Activated CD8-positive, alpha-beta memory T cell treated with anti-CD3 and anti-CD28 coated beads, Interleukin-2, amount 10 ng/mL, durations not matched to agents 7 days and 5 days (primary cell): Measurements from ENCODE around the gene CRP. TPM values are rescaled to one million over a fixed set of nuclear protein-coding genes. Genes with fewer than 3 reads are reported as not detected.

Experiments
- ATAC-seq: fragments of 150-1000 bp; cut with Tn5 transposase; one replicate; pipeline ENCODE4 v1.10.0; 2021; ENCODE audit warnings: moderate library complexity
- CTCF ChIA-PET: fragments of 350-600 bp; sonication (Branson Sonifier 250); formaldehyde crosslinking; loops from one replicate; lab custom pipeline; 2021; ENCODE audit warnings: antibody characterized with exemption; lab: Charles Lee
- DNase-seq: peaks from one replicate; pipeline ENCODE4 v3.0.0-alpha.2; 2020
- H3K27ac Mint-ChIP-seq: one replicate; pipeline ENCODE4 v1.8.0; 2021; ENCODE audit warnings: mild to moderate bottlenecking, mixed read lengths
- H3K27me3 Mint-ChIP-seq: one replicate; pipeline ENCODE4 v1.8.0; 2021; ENCODE audit warnings: mixed read lengths
- H3K36me3 Mint-ChIP-seq: one replicate; pipeline ENCODE4 v1.8.0; 2021; ENCODE audit warnings: mild to moderate bottlenecking, mixed read lengths
- H3K4me1 Mint-ChIP-seq: one replicate; pipeline ENCODE4 v1.8.0; 2021; ENCODE audit warnings: mixed read lengths
- H3K4me3 Mint-ChIP-seq: one replicate; pipeline ENCODE4 v1.8.0; 2021; ENCODE audit warnings: mild to moderate bottlenecking, moderate library complexity, mixed read lengths
- H3K9me3 Mint-ChIP-seq: one replicate; pipeline ENCODE4 v1.8.0; 2022; ENCODE audit warnings: low read depth, mixed read lengths
- total RNA-seq, 2 experiments: library from RNA; stranded (reverse); gene quantifications; one replicate each; pipeline ENCODE4 v1.2.3, GENCODE V29; 2021

The CRP gene, protein sequence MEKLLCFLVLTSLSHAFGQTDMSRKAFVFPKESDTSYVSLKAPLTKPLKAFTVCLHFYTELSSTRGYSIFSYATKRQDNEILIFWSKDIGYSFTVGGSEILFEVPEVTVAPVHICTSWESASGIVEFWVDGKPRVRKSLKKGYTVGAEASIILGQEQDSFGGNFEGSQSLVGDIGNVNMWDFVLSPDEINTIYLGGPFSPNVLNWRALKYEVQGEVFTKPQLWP
- not detected for total RNA-seq

- peaks cover 2% of the 10 kb centered on the region for H3K27me3 Mint-ChIP-seq
- H3K9me3 Mint-ChIP-seq = peaks cover 4% of the 10 kb centered on the region
- no peaks in the 10 kb centered on the region for H3K36me3 Mint-ChIP-seq
- CTCF ChIA-PET = no interaction called here
- no peaks in the 10 kb centered on the region for H3K4me1 Mint-ChIP-seq
- ATAC-seq (no peak), DNase-seq (no peak)
- no peak within 1 kb of the TSS for H3K4me3 Mint-ChIP-seq
- H3K27ac Mint-ChIP-seq = no peak within 1 kb of the TSS
These were observed at the start of gene CRP for GRCh38 chr1:159714529-159714928. Gene CRP, minus strand, starts transcription at chr1:159714589. Its CDS starts 104 bp downstream, at chr1:159714485.

GRCh38 chr1:159763686-159764085 is 49.3 kb upstream of the CRP start:
- no peaks in the 10 kb centered on the region for H3K36me3 Mint-ChIP-seq
- H3K4me1 Mint-ChIP-seq = no peaks in the 10 kb centered on the region
- H3K27me3 Mint-ChIP-seq = peaks cover 15% of the 10 kb centered on the region
- peaks cover 2% of the 10 kb centered on the region for H3K9me3 Mint-ChIP-seq
- CTCF ChIA-PET = no interaction called here
- ATAC-seq (no peak), DNase-seq (no peak)
- H3K4me3 Mint-ChIP-seq = no peak overlapping the region
- H3K27ac Mint-ChIP-seq = no peak overlapping the region

GRCh38 chr1:159756397-159756796 is 42.0 kb upstream of the CRP start:
- Mint-ChIP-seq H3K4me3 (no peak overlapping the region), H3K27ac (no peak overlapping the region), H3K27me3 (peaks cover 8% of the 10 kb centered on the region), H3K36me3 (no peaks in the 10 kb centered on the region), H3K9me3 (no peaks in the 10 kb centered on the region), H3K4me1 (no peaks in the 10 kb centered on the region)
- CTCF ChIA-PET = interaction anchor here (2.1 kb wide), 1 partner anchor 134 kb away, joined by 8 read pairs; no protein-coding TSS in a partner anchor
- no peak for ATAC-seq
- DNase-seq = no peak

GRCh38 chr1:159755451-159756007 is 41.1 kb upstream of the CRP start:
- CTCF ChIA-PET = no interaction called here
- H3K36me3 Mint-ChIP-seq = no peaks in the 10 kb centered on the region
- no peak for DNase-seq
- peaks cover 4% of the 10 kb centered on the region for H3K27me3 Mint-ChIP-seq
- H3K27ac Mint-ChIP-seq = no peak overlapping the region
- no peaks in the 10 kb centered on the region for H3K9me3 Mint-ChIP-seq
- no peak for ATAC-seq
- H3K4me3 Mint-ChIP-seq = no peak overlapping the region
- H3K4me1 Mint-ChIP-seq = no peaks in the 10 kb centered on the region

GRCh38 chr1:159753386-159753785 is 39.0 kb upstream of the CRP start:
- Mint-ChIP-seq H3K36me3 (no peaks in the 10 kb centered on the region), H3K27me3 (peaks cover 4% of the 10 kb centered on the region), H3K4me3 (no peak overlapping the region), H3K4me1 (no peaks in the 10 kb centered on the region), H3K27ac (no peak overlapping the region), H3K9me3 (no peaks in the 10 kb centered on the region)
- DNase-seq = no peak
- CTCF ChIA-PET = no interaction called here
- ATAC-seq = no peak

DNA sequence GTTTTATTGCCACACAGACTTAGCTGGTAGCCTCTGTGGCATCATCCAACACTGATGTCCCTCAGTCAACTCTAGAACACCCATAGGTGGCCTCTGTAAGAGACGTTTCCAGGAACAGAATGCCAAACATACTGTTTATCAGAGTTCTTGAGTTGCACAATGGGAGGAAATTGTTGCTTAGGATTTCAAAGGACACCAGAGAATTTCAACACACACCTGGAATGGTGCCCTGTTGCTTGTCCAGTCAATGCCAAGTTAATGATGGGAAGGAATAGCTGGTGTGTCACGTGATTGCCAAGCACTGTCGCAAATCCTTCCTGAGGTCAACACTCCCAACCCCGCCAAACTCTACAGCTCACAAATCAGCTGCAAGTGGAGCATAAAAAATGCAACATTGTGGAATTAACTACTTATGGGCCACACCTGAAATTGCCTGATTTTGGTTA is 37.8 kb upstream of the CRP start:
- no peak overlapping the region for H3K27ac Mint-ChIP-seq
- no peaks in the 10 kb centered on the region for H3K9me3 Mint-ChIP-seq
- peaks cover 4% of the 10 kb centered on the region for H3K27me3 Mint-ChIP-seq
- H3K36me3 Mint-ChIP-seq = no peaks in the 10 kb centered on the region
- ATAC-seq = no peak
- CTCF ChIA-PET = no interaction called here
- H3K4me1 Mint-ChIP-seq = no peaks in the 10 kb centered on the region
- DNase-seq = no peak
- no peak overlapping the region for H3K4me3 Mint-ChIP-seq

DNA sequence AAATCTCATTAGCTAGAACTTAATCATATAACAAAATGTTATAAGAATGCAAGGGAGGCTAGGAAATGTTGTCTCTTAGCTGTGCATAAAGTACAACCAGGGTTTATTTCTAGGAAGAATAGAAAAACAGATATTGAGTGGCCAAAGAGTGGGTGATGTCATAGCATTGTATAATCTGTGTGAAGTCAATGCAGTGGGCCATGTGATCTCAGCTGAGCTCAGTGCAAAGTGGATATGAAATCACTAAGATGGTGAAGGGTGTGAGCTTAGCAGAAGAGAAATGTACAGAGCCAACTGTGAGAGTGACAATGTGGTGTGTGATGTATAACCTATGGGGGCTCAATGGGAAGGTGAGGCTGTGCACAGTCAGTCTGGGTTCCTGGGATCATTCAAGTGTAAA is 36.6 kb upstream of the CRP start:
- no peaks in the 10 kb centered on the region for H3K9me3 Mint-ChIP-seq
- peaks cover 3% of the 10 kb centered on the region for H3K27me3 Mint-ChIP-seq
- no peak overlapping the region for H3K4me3 Mint-ChIP-seq
- no peak overlapping the region for H3K27ac Mint-ChIP-seq
- no peaks in the 10 kb centered on the region for H3K36me3 Mint-ChIP-seq
- ATAC-seq (no peak), DNase-seq (no peak)
- CTCF ChIA-PET = no interaction called here
- no peaks in the 10 kb centered on the region for H3K4me1 Mint-ChIP-seq

- no peaks in the 10 kb centered on the region for H3K36me3 Mint-ChIP-seq
- CTCF ChIA-PET = no interaction called here
- no peak overlapping the region for H3K27ac Mint-ChIP-seq
These were observed 36.2 kb upstream of the CRP start for GRCh38 chr1:159750621-159751020.

DNA sequence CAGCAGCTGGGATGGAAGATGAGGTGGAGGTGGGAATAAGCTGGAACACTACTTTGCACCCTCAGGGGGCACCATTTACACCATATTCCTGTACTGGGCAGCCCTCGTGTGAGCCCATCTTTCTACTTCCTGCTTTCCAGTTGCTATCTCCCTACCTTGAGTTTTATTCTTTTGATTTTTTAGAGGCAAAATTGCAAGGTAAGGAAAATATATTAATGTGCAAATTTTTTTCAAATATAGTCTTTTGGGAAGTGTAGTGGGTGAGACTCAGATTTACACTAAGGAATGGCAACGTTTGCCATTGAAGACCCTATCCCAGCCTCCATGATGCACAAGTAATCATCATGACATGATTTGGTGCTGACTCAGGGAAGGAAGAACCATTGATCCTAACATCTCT is 35.2 kb upstream of the CRP start:
- CTCF ChIA-PET = no interaction called here
- DNase-seq = no peak
- H3K4me3 Mint-ChIP-seq = no peak overlapping the region
- no peaks in the 10 kb centered on the region for H3K4me1 Mint-ChIP-seq
- H3K27me3 Mint-ChIP-seq = peaks cover 3% of the 10 kb centered on the region
- no peak overlapping the region for H3K27ac Mint-ChIP-seq
- ATAC-seq = no peak
- no peaks in the 10 kb centered on the region for H3K36me3 Mint-ChIP-seq
- no peaks in the 10 kb centered on the region for H3K9me3 Mint-ChIP-seq

More at GRCh38 chr1:159750621-159751020, 36.2 kb upstream of the CRP start:
- no peak for ATAC-seq
- no peaks in the 10 kb centered on the region for H3K9me3 Mint-ChIP-seq
- no peaks in the 10 kb centered on the region for H3K4me1 Mint-ChIP-seq
- no peak overlapping the region for H3K4me3 Mint-ChIP-seq
- no peak for DNase-seq
- peaks cover 3% of the 10 kb centered on the region for H3K27me3 Mint-ChIP-seq

DNA sequence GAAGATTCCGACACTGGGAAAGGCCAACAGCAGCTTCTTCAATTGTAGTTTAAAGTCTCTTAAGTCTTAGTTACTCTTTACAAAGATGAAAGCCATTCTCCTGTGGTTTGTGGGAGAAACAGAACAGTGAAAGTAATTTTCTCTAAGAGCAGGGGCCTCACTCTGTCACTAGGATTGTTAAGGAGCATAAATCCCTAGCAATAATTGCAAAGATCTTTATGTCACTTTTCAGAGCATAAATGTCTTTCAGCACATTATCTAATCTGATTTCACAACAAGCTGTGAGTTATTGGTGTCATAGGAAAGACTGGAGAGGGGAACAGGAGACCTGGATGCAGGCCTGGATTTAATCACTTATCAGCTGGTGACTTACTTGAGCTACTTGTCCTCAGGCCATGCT is 34.0 kb upstream of the CRP start:
- Mint-ChIP-seq H3K4me3 (no peak overlapping the region), H3K4me1 (no peaks in the 10 kb centered on the region), H3K9me3 (no peaks in the 10 kb centered on the region), H3K27me3 (peaks cover 7% of the 10 kb centered on the region), H3K27ac (no peak overlapping the region), H3K36me3 (no peaks in the 10 kb centered on the region)
- DNase-seq (no peak), ATAC-seq (no peak)
- CTCF ChIA-PET = interaction anchor here (0.8 kb wide), 1 partner anchor 9 kb away, joined by 3 read pairs; no protein-coding TSS in a partner anchor

GRCh38 chr1:159746666-159747065 is 32.3 kb upstream of the CRP start:
- H3K36me3 Mint-ChIP-seq = no peaks in the 10 kb centered on the region
- DNase-seq (no peak), ATAC-seq (no peak)
- peaks cover 11% of the 10 kb centered on the region for H3K27me3 Mint-ChIP-seq
- H3K9me3 Mint-ChIP-seq = no peaks in the 10 kb centered on the region
- no peak overlapping the region for H3K27ac Mint-ChIP-seq
- CTCF ChIA-PET = no interaction called here
- no peak overlapping the region for H3K4me3 Mint-ChIP-seq
- no peaks in the 10 kb centered on the region for H3K4me1 Mint-ChIP-seq

DNA sequence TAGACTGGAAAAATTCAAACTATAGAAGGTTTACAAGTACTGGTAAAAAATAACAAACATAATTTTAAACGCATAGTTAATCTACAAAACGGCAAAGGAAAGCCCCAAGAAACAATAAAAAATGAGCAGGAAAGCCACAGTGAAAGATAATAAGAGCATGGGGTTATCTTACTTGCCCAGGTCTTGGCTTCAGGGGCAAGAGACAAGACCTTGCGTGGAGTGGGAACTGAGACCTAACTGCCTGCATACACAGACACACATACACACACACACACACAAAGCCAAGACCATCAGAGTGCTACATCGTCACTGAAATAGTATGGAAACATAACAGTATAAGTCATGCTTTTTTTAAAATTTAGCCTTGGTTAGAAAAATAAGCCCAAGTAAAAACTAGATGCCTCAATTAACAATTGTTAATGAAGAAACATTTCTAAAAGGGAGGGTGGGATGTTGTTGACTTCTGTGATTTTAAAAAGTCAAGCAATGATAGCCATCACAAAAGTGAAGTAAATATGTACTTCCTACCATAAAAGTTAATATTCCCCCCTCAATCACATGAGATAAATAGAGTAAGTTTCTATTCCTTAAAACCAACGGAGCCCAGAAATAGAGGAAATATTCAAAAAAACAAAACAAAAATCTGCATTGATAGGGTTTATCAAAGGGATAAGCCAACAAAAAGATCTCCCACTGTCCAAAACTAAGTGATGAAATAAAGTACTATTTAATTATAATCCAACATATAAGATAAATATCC is 29.4 kb upstream of the CRP start:
- Mint-ChIP-seq H3K9me3 (no peaks in the 10 kb centered on the region), H3K4me3 (no peak overlapping the region), H3K36me3 (no peaks in the 10 kb centered on the region), H3K27ac (no peak overlapping the region), H3K27me3 (peaks cover 17% of the 10 kb centered on the region), H3K4me1 (no peaks in the 10 kb centered on the region)
- no peak for ATAC-seq
- DNase-seq = no peak
- CTCF ChIA-PET = no interaction called here

DNA sequence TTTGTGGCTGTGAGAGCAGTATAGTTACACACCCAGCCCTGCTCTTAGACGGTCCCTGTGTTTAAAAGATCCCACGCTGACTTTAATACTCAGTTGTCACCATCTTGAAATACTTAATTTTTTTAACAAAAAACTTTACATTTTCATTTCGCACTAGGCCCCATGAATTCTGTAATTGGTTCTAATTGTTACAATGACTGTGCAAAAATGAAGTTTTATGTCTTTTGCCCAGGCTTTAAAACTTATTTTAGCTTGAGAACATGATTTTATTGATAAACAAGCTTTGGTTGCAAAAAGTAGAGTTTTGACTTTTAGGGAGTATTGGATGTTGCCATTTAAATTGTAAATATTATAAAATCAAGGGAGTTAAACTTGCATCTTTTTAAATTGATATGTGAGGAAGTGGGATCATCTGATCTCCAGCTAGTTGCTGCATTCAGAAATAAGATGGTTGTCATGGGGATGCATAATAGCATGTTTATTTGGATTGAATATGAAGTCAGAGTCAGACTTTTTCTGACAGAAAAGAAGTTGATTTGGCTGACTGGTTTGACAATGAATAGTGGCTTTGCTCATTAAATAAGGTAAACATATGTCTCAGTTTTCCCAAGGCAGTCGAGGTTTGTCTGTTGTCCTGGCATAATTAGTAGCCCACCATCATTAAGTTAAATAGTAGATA is 23.0 kb upstream of the CRP start:
- H3K36me3 Mint-ChIP-seq = no peaks in the 10 kb centered on the region
- H3K4me3 Mint-ChIP-seq = no peak overlapping the region
- H3K4me1 Mint-ChIP-seq = no peaks in the 10 kb centered on the region
- CTCF ChIA-PET = no interaction called here
- ATAC-seq (no peak), DNase-seq (no peak)
- no peak overlapping the region for H3K27ac Mint-ChIP-seq
- H3K27me3 Mint-ChIP-seq = peaks cover 18% of the 10 kb centered on the region
- no peaks in the 10 kb centered on the region for H3K9me3 Mint-ChIP-seq
